DMS153 treated with DMSO at 0.1 percent for 48 hours (cell line): ENCODE data around the gene RANBP9.

Experiments
- DNase-seq: peaks from one replicate; lab custom pipeline; 2025; ENCODE audit not compliant: unreplicated experiment; lab: John Stamatoyannopoulos, UW

The RANBP9 gene

DNA sequence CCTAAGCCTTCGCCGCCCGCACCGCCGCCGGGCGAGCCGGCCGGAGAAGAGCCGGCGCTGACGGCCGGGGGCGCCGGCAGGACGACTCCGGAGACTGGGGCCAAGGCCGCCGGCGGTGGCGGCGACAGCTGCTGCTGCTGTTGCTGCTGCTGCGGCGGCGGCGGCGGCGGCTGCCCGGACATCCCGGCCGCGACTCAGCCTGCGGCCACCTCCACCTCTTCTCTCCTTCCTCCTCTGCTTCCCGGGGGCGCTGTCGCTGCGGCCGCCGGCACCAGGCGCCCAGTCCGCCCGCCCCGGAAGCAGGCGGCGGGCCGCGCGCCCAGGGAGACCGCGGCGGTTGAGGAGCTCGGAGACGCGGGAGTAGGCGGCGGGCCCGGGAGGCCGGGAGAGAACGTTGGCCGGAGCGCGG, 307 bp downstream of the RANBP9 start:
- no peak for DNase-seq

DNA sequence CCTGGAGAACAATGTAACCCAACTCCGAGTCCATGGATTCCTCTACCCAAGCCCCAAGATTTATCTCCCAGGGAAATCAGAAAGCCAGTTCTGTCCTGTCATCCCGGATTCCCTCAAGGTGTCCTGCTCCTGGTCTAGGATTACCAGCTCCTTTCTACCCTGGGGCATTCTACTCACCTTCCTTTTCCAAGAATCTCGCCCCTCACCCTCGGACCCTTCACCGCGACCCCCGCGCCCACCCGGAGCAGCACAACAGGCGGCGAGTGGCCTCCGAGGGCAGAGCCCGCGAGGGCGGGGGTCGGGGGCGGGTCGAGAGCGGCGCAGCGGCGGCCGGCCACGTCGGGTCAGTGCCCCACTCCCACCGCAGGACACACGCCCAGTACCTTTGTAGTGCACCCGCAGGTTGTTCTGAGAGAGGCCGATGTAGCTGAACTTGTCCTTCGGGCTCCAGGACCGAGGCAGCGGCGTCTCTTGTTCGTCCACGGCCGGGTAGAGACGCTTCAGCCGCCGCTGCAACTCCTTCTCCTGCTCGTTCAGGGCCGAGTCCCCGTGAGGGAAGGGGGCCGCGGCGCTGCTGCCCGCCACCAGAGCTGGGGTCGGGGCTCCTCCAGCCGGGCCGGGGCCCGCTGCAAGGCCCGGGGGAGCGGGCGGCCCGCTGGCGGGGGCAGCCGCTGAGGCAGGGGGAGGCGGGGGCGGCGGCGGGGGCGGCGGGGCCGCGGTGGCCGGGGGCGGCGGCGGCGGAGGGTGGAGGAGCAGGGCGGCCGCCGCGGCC, 897 bp downstream of the RANBP9 start:
- DNase-seq: no peak

DNA sequence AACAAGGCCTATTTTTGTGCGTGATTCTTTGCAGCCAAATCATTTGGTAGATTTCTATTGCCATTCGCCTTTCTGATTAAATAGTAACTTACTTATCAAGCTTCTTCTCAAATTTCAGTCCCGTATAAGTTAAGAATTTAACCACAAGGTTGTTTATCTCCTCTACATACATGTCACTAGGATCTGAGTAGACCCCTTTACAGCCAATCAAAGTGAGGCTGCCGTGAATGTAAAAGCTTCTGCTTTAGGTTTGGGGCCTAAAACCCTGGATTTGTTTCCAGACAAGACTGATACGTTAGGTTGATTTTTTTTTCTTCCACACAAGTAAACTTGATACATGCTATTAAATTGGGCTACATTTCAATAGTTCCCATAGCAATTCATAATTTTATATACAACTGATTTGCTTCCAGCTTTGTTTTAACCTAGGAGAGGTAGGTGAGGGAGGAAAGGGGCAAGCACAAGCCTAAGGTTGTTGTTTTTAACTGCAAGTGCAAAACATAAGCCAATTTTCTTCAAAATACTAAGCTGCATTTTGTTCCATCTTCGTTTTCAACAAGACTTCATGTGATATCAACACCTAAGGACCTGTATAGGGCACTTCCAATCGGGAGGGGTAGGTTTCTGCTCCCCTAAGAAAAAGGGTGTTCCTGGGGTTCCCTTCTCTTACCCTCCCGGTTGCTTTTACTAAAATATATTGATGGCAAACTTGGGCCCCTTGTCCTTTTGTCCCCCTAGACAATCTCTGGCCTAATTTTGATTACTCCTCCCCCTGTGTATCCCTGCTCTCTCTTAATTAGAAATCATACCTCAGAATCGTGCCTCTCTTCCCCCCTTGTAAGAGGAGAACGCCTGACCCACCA, 1.7 kb downstream of the RANBP9 start:
- DNase-seq: no peak

DNA sequence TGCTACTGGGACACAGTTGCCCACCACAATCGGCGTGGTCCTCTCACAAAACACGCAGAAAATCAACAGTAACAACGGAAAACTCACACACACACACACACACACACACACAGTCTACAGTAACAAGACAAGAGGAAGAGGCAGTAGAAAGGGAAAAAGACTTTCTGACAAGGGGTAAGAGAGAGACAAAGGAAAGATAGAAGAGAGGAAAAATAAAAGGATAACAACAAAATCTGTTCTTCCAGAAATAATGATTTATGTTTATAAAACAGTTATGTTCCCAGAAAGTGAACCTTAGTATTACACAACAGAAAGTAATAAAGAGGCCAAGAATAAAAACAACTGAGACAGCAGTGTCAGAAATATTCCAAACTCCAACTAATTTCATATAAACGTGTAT, 2.9 kb downstream of the RANBP9 start:
- DNase-seq: no peak

DNA sequence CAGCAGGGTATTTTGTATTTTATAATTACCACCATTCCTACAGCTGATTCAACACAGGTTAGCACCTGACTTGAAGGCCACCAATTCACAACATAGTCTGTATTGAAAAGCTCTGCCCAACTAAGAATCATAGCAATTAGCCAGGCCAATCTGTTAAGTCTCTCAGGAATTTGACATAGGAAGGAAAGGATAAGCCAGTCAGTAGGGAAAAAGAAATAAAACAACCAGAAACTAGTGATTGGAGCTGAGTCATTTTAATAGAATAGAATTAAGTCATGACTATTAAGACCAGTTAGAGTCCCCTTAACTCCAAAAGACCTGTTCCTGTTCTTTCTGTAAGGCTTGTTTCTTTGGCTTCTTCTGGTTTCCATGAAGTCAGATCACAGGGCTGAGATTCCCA, 8.1 kb downstream of the RANBP9 start:
- no peak for DNase-seq

DNA sequence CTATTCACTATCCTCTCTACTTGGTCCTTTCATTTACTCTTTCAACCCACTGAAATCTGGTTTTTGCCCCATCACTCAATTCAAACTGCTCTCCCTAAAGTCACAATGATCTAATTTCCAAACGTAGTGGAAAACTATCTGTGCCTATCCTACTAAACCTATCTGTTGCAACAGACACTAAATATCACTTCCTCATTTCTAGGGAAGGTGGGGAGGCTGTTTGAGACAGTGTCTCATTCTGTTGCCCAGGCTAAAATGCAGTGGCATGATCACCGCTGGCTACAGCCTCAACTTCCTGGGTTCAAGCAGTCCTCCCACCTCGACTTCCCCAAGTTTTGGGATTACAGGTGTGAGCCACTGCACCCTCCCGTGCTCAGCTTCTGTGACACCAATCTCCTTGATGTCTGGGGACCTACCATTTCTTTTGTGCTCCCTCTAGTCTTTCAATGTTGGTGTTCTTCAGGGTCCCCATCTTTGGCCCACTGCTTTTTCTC, 8.8 kb downstream of the RANBP9 start:
- DNase-seq: no peak

DNA sequence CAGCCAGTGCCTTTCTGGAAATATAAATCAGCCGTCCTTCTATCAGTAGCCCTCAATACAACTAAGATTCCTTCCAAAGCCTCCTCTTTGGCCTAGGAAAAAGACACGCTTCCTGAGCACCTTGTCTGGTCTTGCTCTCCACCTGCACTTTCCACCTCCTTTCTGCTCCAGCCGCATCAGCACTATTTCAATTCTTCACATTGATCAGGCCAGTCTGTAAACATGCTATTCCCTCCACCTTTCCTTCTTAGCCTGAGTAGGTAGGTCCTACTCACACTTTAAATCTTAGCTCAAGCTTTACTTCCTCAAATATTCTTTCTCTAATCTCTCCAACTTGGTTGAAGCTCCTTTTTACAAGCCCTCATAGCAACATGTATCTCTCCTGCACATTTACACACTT, 11.4 kb downstream of the RANBP9 start:
- DNase-seq: no peak

DNA sequence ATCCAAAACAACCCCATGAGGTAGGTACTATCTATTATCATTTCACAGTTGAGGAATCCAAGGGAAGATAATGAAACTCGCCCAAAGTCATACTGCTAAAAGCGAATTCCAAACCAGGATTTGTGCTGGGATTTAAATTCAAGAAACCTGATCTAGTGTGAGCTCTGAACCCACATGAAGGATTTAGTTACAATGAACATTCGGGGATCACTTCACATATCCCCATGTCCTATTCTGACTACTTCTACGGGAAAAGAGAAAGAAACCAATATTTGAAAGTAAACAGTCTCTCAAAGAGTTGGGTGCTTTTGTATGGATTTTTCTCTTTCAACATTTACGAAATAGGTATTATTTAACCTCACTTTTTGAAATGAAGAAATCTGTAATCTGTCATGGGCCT, 12.9 kb downstream of the RANBP9 start:
- no peak for DNase-seq

DNA sequence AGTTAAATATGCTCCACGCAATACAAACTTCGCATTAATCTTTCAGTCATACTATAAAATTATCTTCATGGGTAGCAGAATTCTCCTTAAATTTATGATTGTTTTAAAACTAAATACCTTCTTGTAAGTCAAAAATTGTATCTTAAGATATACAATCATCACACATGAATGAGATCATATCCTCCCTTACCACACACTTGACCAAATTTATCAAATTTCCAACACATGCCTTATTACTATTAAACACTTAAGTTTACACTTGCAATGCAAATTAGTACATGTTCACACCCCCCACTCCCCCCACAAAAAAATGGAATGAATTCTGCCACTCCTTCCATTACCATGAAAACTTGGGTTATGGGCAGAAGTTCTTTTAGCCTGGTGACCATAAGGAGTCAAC, 13.8 kb downstream of the RANBP9 start:
- no peak for DNase-seq

DNA sequence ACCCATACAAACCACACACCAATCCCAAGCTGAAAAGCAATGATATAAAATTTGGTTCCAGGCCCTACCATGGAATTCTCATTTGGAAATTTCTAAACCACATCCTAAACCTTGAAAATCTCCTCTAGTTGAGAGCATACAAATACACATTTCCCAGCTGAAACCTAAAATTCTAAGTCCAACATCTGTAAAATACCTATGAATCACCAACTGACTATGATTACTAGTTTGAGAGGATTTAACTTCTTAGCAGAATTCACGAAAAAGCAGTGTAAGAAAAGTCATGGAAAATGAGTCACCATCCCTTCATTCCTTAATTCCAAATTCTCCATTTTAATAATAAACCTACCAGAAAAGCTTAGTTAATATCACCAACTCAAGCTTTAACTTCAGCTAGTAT, 15.4 kb downstream of the RANBP9 start:
- no peak for DNase-seq

DNA sequence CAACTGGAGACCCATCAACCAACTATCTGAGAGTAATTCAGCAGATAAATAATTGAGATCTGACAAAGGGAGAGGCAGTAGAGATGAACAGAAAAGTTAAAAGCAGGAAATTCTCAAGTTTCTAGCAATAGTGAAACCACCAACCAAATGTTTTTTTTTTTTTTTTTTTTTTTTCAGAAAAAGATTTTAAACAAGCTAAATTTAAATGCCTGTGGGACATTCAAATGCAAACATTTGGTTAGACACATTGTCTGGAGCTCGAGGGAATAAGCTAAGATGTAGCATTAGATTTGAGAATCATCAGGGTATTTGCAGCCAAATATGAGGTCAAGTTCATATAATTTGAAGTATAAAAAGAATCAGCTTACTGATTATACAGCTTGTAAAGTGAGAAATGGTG, 16.4 kb downstream of the RANBP9 start:
- no peak for DNase-seq

DNA sequence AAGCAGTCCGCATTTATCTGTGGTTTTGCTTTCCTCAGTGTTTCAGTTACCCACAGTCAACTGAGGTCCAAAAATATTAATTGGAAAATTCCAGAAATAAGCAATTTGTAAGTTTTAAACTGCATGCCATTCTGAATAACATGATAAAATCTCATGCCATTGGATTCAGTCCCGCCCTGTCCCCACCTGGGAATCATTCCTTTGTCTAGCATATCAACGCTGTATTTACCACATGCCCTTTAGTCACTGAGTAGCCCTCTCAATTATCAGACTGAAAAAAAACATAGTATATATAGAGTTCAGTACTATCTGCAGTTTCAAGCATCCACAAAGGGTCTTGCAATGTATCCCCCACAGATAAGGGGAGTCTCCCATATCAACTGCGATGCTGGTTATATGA, 17.1 kb downstream of the RANBP9 start:
- no peak for DNase-seq

DNA sequence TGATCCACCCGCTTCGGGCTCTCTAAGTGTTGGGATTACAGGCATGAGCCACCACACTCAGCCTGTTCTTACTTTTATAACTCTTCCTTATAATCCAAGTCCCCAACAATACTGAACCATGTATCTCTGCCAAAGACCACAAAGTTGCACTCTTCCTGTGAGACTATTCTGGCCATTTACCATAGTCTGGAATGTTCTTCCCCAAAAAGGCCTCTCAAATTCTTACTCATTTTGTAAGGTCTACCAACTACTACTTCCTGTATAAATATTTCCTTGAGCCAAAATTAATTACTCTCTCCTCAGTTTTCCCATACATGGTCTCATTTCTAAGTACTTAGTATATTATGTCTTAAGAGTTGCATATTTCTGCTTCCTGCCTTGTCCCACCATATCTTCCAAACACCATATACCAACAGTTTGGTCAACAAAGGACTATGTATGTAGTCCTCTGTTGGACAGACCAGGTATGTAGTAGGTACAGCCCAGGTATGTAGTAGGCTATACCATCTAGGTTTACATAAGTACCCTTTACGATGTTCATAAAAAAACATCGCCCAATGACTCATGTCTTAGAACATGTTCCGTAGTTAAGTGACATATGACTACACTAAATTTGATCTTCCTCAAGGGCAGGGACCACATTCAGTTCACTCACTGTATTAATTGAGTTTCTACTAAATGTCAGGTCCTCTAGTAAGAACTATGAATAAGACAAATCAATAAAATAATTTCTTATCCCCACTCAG, 22.0 kb downstream of the RANBP9 start:
- DNase-seq: no peak

DNA sequence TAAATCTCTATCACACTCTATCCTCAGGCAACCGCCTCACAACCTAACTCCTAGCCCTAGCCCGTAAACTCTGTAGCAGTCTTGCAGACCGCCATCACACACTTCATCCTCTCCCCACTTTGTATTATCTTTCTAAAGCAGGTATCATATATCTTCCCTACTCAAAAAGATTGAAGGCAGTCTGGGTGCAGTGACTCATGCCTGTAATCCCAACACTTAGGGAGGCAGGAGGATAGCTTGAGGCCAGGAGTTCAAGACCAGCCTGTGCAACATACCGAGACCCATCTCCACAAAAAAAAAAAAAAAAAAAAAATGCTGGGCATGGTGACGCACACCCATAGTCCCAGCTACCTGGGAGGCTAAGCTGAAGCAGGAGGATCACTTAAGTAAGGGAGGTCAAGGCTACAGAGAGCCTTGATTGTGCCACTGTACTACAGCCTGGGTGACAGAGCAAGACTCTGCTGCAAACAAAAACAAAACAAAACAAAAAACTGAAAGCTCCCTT, 22.9 kb downstream of the RANBP9 start:
- no peak for DNase-seq

DNA sequence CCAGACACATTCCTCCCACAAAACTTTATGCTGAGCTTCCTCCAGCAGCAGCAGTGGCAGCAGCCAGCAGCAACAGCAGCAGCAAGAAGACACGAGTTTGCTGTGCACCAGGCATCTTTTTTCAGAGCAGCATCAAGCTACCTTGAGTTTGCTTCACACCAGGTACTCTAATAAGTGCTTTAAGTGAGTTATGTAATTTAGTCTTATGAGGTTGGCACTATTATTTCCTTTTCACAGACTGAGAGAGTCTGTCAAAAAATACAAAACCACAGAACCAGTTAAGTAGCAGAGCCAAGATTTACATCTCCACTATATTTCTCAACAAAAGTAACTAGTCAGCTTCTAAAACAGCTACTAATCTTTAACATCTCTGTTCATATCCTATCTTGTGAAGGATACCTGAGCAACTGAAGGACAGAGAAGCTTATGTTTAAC, 23.7 kb downstream of the RANBP9 start:
- DNase-seq: no peak

DNA sequence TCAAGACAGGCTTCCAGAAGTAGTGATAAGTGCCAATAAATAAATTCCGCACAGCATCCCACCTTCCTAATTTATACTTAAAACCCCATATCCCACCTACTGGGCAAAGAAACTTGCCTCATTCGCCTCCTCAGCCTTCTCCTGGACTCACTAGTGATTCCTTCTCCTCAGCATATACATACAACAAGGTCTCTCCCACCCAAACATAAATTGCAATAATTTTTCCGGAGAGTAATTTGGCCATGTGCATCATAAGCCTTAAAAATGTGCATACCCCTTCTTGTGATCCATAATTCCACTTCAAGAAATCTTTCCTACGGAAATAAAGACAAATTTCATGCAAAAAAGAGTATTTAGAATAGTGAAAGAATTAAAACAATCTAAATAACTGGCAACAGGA, 26.8 kb downstream of the RANBP9 start:
- no peak for DNase-seq

DNA sequence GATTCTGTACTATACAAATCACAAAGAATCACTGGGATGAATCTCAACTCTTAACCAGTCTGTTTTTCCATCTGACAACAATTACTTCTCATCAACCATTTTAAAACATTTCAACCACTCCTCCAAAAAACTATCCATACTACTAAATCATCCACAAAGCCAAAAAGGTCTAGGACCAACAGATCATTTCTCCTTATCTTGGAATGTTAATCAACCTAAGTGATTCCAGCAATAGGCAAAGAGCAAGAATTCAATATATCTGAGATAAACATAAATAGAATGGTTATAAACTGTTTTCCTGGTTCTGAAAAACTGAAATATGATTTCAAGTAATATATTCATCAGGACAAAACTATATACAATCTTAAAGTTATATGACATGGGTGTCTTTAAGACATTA, 28.6 kb downstream of the RANBP9 start:
- DNase-seq: no peak

DNA sequence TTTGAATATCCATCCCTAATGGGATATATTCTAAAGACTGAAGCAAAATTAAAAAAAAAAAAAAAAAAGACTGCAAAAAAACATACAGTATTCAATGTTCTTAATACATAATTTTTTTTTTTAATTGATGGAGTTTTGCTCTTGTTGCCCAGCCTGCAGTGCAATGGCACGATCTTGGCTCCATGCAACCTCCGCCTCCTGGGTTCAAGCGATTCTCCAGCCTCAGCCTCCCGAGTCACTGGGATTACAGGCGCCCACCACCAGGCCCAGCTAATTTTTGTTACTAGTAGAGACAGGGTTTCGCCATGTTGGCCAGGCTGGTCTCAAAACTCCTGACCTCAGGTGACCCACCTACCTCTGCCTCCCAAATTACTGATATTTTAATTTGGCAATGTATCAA, 29.3 kb downstream of the RANBP9 start:
- no peak for DNase-seq

DNA sequence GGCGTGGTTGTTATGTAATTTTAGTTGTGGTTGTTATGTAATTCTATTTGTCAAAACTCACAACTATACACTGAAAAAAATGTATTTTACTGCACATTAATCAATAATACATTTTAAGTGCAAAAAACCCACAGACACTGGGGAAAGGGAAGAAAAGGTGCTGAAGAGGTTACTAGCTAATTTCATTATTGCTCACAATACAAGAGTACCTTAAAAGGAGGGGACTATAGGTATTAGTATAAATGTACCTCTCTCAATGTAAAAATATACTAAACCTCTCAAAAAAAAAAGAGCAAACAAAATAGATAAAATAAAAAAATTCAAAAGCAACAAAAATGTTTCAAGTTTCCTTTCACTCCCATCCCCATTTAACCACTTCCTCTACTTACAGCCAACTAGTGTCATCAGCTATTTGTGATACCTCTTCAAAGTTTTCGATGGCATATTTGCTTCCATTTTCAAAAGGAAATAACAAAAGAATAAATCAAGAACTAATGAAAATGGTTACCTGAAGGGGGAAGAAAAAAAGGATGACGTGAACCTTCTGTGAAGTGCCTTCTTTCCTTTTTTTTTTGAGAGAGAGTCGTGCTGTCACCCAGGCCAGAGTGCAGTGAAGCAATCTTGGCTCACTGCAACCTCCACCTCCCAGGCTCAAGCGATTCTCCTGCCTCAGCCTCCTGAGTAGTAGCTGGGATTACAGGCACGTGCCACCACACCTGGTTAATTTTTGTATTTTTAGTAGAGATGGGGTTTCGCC, 30.2 kb downstream of the RANBP9 start:
- no peak for DNase-seq

DNA sequence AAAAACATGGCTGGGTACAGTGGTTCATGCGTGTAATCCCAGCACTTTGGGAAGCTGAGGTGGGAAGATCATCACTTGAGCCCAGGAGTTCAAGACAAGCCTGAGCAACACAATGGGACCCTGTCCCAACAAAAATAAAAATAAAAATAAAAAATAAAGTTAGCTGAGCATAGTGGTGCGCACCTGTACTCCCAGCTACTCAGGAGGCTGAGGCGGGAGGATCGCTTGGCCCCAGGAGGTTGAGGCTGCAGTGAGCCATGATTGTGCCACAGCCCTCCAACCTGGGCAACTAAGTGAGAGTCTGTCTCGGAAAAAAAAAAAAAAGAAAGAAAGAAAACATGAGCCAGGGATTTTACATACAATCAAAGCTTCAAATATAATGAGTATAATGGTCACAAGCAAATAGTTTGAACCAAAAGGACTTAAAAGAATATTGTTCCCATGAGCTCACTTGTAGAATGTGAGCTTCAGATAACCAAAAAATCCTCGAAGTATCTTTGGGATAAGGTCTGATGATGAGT, 31.1 kb downstream of the RANBP9 start:
- DNase-seq: no peak
